Esophagus squamous epithelium (tissue), 5 donors: ENCODE data around the gene SOX21. TPM values are rescaled to one million over a fixed set of nuclear protein-coding genes. Genes with fewer than 3 reads are reported as not detected.

Experiments
- DNase-seq: peaks from one replicate; lab custom pipeline; 2025; lab: John Stamatoyannopoulos, UW
- H3K27ac ChIP-seq, 4 donors: fragments of 200-600 bp; sonication (generic); one replicate each; pipeline ENCODE4 v1.5.1; 2016 to 2019; ENCODE audit warnings: mild to moderate bottlenecking in 1 of 4
- H3K27me3 ChIP-seq, 4 donors: fragments of 200-600 bp; sonication (generic); 1 replicate in 3 of 4; 2 replicates in 1 of 4; pipeline versions ENCODE4 v1.5.1 to v1.6.0; 2017 to 2021; ENCODE audit warnings: antibody characterized with exemption in 1 of 4
- H3K36me3 ChIP-seq, 3 donors: fragments of 200-600 bp; sonication (generic); one replicate each; pipeline ENCODE4 v1.5.1; 2016 to 2019
- H3K4me1 ChIP-seq, 3 donors: fragments of 200-600 bp; sonication (generic); one replicate each; pipeline ENCODE4 v1.5.1; 2017 to 2019
- H3K4me3 ChIP-seq, 4 donors: fragments of 200-600 bp; sonication (generic); 1 replicate in 3 of 4; 2 replicates in 1 of 4; pipeline ENCODE4 v1.5.1; 2016 to 2019; ENCODE audit warnings: mild to moderate bottlenecking in 2 of 4, moderate library complexity in 1 of 4
- H3K9me3 ChIP-seq, 3 donors: fragments of 200-600 bp; sonication (generic); one replicate each; pipeline ENCODE4 v1.5.1; 2016 to 2019
- POLR2A ChIP-seq, 4 donors: fragments of 450-650 bp; IDR thresholded peaks; one replicate each; pipeline ENCODE4 v1.6.1; 2017; ENCODE audit warnings: antibody characterized with exemption in 4 of 4, mild to moderate bottlenecking in 4 of 4, moderate library complexity in 3 of 4
- WGBS, 2 donors: methylation state at CpG; one replicate each; pipeline ENCODE4 v1.1.5; 2018; 5-methylcytosine and 5-hydroxymethylcytosine counted together
- intact Hi-C: fragments of 100-400 bp; cut with DNase I; formaldehyde crosslinking; loops from one replicate; pipeline ENCODE4 v1.15.0; 2022
- small RNA-seq, 4 donors: library from RNA; depleted of rRNA; stranded (forward); fragments of <200 nt; gene quantifications; one replicate each; pipeline ENCODE3, GENCODE V24; 2016
- total RNA-seq, 4 donors: library from RNA; depleted of rRNA; stranded (reverse); fragments of >200 nt; gene quantifications; one replicate each; pipeline ENCODE4 v1.1.0, GENCODE V29; 2016
- TF ChIP-seq, protein P1 (sequence below), 6 experiments: fragments of 450-650 bp in 4 of 6; fragments of 200-600 bp in 2 of 6; sonication (generic) in 2 of 6; IDR thresholded peaks; one replicate each; pipeline ENCODE4 v1.5.1; 2016 to 2019; ENCODE audit warnings: antibody characterized with exemption in 6 of 6, mild to moderate bottlenecking in 4 of 6, moderate library complexity in 4 of 6
- donor health status: DM: yes; HTN: yes; CAD: no.

The SOX21 gene
- total RNA-seq, 4 donors from 2014 or later = 6.7 to 11.6 (median 10.1) TPM

- 46 to 49% methylated on average over 6 of the region's 6 CpGs for WGBS, 2 donors
These were observed 51.5 kb downstream of the SOX21 start for GRCh38 chr13:94660695-94661326.

More at GRCh38 chr13:94660695-94661326, 51.5 kb downstream of the SOX21 start:
- no peak for TF ChIP-seq POLR2A (IDR thresholded peaks at IDR 0.05)
- TF ChIP-seq, protein P1, sequence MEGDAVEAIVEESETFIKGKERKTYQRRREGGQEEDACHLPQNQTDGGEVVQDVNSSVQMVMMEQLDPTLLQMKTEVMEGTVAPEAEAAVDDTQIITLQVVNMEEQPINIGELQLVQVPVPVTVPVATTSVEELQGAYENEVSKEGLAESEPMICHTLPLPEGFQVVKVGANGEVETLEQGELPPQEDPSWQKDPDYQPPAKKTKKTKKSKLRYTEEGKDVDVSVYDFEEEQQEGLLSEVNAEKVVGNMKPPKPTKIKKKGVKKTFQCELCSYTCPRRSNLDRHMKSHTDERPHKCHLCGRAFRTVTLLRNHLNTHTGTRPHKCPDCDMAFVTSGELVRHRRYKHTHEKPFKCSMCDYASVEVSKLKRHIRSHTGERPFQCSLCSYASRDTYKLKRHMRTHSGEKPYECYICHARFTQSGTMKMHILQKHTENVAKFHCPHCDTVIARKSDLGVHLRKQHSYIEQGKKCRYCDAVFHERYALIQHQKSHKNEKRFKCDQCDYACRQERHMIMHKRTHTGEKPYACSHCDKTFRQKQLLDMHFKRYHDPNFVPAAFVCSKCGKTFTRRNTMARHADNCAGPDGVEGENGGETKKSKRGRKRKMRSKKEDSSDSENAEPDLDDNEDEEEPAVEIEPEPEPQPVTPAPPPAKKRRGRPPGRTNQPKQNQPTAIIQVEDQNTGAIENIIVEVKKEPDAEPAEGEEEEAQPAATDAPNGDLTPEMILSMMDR (IDR thresholded peaks at IDR 0.05) = peak in 2 of 6 experiments; percentile 6 to 18
- no peak for DNase-seq
- intact Hi-C loops = no loop called here
- H3K27me3 ChIP-seq = peaks cover 0 to 23% (median 0%) of the 10 kb centered on the region in 4 donors
- no peaks in the 10 kb centered on the region for H3K9me3 ChIP-seq
- H3K36me3 ChIP-seq = no peaks in the 10 kb centered on the region
- H3K4me1 ChIP-seq = peaks cover 0 to 16% (median 0%) of the 10 kb centered on the region in 3 donors
- H3K27ac ChIP-seq = no peak overlapping the region
- no peak overlapping the region for H3K4me3 ChIP-seq

Small RNA genes within 50 kb of the gene (small RNA-seq; reads per million reads assigned to genes)
- gene RN7SL585P = 0 reads per million in 4 donors

Other genes starting within 250 kb of the SOX21 start
- not detected for gene DCT, start 232.9 kb downstream of the SOX21 start, total RNA-seq
- 10 to 100 TPM in 2 of 4 donors, 1 to 10 TPM in 2; 2.5 to 17.9 (median 9.8) TPM for gene TGDS, start 116.4 kb downstream of the SOX21 start, total RNA-seq
- gene GPR180, start 110.7 kb downstream of the SOX21 start, total RNA-seq = 1 to 10 TPM; 2.6 to 5.3 (median 3.6) TPM